GM19463 (cell line): ENCODE results near the gene CGN.

Experiments
- ATAC-seq: cut with Tn5 transposase; IDR thresholded peaks from one replicate; pipeline ENCODE4 v1.9.1; 2021; ENCODE audit warnings: mild to moderate bottlenecking, moderate library complexity; ENCODE audit not compliant: unreplicated experiment

The CGN gene, protein sequence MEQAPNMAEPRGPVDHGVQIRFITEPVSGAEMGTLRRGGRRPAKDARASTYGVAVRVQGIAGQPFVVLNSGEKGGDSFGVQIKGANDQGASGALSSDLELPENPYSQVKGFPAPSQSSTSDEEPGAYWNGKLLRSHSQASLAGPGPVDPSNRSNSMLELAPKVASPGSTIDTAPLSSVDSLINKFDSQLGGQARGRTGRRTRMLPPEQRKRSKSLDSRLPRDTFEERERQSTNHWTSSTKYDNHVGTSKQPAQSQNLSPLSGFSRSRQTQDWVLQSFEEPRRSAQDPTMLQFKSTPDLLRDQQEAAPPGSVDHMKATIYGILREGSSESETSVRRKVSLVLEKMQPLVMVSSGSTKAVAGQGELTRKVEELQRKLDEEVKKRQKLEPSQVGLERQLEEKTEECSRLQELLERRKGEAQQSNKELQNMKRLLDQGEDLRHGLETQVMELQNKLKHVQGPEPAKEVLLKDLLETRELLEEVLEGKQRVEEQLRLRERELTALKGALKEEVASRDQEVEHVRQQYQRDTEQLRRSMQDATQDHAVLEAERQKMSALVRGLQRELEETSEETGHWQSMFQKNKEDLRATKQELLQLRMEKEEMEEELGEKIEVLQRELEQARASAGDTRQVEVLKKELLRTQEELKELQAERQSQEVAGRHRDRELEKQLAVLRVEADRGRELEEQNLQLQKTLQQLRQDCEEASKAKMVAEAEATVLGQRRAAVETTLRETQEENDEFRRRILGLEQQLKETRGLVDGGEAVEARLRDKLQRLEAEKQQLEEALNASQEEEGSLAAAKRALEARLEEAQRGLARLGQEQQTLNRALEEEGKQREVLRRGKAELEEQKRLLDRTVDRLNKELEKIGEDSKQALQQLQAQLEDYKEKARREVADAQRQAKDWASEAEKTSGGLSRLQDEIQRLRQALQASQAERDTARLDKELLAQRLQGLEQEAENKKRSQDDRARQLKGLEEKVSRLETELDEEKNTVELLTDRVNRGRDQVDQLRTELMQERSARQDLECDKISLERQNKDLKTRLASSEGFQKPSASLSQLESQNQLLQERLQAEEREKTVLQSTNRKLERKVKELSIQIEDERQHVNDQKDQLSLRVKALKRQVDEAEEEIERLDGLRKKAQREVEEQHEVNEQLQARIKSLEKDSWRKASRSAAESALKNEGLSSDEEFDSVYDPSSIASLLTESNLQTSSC

DNA sequence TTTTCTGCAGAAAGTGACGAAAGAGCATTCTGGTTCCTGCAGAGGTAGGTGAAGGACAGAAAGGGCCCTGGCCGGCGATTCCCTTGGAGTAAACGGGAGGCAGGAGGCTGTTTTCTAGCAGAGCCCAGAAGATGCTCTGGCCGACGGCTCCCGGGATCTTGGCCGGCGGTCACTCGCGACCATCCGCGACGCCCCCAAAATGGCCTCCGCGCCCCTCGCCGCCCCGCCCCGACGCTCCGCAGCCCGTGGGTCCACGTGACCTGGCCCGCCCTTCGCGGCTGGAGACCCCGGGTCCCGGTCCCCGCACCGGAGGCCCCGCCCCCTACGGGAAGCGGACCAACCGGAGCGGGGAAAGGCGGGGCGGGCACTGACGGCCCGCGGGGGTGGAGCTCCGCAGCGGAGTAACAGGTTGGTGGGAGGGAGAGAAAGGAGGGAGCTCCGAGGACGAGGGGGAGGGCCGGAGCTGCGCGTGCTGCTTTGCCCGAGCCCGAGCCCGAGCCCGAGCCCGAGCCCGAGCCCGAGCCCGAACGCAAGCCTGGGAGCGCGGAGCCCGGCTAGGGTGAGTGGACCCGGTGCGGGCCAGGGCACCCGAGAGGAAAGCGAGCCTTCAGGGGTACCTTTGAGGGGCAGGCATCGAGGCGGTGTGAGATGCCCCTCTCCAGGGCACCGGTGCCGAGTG is at the start of gene CGN:
TSS of gene CGN (plus strand) at position 431 of the 679 bp plus-strand sequence. CDS start 7,133 bp downstream, outside the sequence.
- ATAC-seq, result peak; percentile 83

DNA sequence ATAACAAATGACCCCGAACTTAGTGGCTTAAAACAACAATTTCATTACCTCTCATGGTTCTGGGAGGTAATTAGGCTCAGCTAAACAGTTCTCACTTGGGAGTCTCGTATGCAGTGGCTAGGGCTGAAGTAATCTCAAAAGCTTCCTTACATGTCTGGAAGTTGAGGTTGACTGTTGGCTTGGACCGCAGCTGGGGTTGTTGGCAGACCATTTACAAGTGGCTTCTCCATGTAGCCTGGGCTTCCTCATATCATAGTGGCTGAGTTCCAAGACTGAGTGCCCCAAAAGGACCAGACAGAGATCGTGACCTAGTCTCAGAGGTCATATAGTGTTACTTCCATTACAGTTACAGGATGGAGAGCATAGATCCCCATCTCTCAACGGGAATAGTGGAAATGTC is 49.5 kb upstream of the CGN start:
- no peak for ATAC-seq

DNA sequence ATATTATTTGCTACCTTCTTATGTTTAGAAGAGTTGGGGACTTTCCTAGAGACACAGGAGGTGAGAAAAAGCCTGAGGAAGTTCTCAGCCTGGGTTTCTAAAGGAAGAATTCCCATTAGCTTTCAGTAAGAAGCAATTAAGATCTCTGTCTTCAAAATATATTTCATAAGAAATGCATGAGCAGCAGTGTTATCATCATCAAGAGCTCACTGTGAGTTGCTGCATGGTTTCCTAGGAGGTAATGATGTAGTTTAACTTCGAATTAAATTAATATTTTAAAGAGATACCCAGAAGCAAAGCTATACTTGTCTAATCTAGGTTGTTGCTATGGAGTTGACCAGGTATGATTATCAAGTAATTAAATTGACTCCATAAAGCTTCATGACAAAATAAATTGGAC is 46.2 kb upstream of the CGN start:
- ATAC-seq, result no peak

DNA sequence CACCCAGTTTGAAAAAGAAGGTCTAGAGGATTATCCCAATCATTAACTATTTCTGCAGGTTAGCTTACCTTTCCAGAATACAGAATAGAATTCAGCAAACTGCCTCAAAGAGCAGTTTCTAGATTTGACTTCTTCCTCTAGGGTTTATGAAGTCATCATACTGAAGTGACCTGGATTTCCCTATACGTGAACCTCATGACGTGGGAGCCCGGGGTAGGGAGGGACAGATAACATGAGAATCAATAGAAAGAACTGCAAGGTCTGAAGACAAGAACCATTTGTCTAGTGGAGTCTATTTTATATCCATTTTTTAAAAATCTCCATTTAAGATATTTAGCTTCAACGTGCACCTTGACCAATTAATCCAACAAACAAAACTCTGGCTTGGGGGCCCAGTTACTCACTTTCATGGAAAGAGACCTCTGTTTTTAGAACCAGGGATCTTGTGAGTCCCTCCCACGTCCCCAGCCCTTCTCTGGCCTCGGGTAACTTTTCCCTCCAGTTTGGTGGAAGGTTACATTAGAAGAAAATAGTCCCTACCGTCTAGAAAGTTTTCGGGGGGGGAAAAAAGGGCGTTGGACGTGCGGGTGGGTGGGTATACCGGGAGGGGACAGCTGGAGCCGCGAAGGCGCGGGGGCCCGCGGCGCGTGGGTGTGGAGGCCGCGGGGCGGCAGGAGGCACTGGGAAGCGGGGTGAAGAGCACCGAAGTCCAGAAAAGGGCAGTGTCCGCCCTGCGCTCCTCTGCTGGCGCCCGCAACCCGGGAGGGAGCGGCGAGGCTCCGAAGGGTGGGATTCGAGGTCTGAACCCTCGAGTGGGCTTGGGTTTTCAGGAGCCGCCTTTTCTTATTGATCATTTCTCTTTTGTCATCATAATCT is 38.1 kb upstream of the CGN start:
- ATAC-seq, result no peak

DNA sequence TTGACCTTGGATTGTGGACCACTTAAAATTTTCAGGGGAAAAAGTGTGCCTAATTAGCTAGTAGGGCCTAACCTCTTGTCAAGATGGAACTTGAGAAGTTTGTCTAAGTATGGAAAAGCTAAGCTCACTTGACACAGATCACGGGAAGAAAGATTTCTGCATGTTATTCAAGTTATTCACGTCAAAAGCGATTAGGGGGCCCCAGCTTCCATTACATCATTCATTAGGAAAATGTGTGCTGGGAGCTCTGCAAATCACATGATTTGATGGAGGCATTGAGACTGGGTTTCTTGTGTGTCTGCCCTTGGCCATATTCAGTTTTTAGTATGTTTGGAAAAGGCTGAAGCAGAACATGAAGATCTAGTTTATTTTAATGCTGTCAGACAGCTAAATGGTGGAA is 36.4 kb upstream of the CGN start:
- no peak for ATAC-seq

DNA sequence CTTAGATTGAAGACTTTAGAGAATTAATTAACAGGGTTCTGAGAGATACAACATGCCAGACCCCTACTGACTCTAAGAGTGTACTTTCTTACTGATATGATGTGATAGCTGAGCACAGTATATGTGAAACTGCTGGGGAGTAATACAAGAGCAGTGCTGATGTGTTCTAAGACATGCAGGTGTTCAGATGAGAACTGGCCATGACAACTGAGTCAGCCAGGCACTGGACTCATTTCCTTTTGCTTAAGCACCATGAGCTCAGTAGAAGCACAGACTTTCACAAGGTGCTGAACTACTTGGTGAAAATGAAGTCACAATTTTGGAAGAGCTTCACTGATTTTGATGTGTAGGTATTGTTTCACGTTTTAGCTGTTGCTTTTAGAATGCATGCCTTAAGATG is 36.0 kb upstream of the CGN start:
- ATAC-seq, result peak; percentile 63

DNA sequence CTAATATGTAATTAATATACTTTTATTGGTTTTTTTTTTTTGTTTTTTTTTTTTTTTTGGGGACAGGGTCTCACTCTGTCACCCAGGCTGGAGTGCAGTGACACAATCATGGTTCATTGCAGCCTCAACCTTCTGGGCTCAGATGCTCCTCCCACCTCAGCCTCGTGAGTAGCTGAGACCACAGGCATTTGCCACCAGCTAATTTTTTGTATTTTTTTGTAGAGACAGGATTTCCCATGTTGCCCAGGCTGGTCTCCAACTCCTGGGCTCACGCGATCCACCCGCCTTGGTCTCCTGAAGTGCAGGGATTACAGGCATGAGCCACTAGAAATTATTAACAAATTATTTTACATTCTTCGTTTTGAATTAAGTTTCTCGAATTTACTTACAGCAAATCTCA is 35.1 kb upstream of the CGN start:
- ATAC-seq, result no peak

DNA sequence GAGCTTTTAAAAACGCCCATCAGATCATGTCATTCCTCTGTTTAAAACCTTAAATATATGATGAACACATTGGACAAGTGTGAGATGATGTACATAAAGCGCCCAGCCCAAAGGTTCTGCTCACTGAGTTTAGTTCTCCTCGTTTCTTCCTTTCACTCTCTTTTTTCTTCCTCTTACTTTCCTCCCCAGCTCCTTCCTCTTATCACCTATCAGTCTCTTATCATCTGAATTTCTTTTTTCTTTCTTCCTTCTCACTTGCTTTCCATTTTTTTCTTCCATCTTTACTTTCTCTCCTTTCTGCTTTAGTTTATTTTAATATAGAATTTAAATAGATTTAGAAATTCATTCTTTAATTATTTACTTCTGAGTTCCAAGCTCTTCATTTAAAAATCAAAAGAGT is 34.1 kb upstream of the CGN start:
- ATAC-seq, result no peak

DNA sequence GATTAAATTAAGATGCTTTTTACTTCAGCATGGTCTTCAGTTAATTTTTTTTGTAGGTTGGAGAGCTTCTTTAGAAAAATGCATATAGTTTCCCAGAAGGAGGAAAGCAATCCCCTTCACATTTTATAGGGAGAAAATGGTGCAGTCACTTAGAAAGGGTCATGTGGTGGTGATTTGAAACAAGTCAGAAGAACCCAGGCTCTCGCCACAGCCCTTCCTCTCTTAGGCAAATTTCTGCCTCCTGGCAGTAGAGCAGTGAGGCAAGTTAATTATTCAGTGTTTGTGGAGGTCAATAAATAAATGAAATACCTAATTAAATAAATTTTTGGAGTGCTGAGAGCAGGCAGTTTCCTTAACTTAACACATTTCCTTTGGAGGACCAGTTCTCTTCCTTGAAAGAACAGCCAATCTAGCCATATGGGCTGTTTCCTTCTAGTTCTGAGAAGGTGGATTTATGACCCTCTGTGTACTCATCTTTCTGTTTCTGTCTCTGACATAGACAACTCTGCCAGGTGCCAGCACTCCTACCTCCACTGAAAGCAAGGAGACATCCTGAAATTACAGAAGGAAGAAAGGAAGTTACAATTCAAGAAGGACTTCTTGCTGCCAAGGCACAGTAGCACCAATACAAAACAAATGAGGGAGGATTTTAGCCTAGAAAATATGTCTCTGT is 32.9 kb upstream of the CGN start:
- ATAC-seq, result no peak

DNA sequence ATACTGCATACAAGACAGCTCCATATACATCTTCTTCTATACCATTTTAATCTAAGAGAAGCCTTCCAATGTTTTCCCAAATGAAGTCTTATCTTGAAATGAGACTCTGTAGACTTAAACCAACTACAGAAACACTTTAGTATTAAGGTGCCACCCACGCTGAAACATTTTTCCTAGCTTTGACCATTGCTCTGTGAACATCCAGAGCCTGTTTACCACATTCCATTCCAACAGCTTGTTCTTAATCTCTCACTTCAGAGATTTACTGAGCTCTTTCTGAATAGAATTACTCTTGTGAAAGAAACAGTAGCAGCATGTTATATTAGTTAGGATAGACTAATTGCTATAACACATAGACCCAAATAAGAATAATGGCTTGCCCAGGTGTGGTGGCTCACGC is 32.3 kb upstream of the CGN start:
- no peak for ATAC-seq

DNA sequence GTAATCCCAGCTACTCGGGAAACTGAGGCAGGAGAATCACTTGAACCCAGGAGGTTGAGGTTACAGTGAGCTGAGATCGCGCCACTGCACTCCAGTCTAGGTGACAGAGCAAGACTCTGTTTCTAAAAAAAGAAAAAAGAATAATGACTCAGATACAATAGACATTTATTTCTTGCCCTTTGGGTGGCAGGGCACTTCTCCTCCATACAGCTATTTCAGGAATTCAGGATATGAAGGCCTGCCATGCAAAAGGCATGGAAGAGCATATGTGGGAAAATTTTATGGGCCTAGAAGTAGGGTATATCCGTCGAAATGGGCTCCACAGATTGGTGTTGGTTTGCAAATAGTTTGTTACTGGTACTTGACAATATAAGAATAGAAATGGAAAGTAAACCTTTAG is 31.7 kb upstream of the CGN start:
- no peak for ATAC-seq

DNA sequence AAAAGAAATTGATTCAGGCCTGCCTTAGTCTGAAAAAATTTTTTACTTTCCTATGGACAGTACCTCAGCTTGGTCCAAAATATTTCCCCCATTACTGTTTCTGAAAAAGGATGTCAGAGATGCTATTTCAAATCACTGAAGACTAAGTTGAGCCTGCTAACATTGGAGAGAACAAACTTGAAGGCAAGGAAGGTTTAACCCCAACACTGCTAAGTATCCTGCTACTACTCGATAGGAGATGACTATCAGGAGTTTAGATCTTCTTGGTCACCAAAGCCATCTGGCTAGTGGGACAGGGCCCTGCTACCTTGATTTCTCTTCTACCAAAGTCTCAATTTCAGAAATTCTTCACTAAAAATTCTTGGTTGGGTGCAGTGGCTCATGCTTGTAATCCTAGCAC is 29.2 kb upstream of the CGN start:
- no peak for ATAC-seq

DNA sequence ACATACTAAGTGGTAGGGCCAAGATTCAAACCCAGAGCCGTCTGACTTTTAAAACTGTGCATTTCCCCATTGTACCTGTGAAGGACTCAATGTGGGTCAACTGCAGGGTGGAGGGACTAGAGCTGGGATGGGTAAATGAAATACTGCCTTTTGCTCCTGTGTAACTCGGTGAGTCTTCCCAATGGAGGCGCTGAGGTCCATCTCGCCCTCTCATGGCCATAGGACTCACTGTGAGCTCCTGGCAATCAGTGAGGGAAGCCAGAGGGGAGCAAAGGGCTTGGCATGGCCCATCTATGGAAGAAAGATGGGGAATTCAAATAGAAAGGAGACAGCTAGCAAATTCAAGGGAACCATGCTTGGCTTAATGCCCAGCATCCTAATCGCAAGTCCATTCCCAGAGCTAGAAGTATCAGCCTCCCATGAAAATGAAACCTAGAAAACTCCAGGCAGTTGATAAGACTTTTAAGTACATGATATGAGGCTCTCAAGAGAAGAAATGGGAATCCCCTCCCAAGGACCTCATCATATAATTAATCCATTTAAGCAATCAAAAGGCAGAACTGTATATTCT is 25.4 kb upstream of the CGN start:
- no peak for ATAC-seq

DNA sequence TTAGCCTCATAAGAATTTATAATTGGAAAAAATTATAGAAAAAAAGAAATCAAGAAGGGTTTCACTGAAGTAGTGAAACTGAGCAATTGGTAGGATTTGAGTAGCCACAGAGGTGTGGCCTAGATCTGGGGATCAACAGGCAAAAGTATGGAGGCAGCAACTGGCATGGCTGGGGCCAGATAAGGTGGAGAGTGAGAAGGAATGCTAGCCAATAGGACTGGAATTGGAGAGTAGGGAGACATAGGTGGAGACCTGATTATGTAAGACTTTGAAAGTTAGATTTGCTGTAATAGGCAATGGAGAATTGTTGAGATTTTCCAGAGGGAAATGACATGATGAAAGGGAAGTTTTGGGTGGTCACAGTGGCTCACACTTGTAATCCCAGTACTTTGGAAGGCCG is 24.6 kb upstream of the CGN start:
- ATAC-seq, result no peak

DNA sequence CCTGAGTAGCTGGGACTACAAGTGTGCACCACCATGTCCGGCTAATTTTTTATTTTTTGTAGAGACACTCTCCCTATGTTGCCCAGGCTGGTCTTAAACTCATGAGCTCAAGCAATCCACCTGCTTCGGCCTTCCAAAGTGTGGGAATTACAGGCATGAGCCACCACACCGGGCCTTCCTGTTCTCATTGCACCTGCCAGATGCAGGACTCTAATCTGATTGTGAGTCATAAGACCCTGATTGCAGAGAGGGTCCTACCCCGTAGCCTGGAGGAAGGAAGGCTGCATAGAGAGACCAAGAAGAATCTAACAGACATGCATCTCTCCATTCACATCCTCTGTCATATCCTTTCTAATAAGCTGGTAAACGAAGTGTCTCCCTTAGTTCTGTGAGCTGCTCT is 19.5 kb upstream of the CGN start:
- ATAC-seq, result no peak

DNA sequence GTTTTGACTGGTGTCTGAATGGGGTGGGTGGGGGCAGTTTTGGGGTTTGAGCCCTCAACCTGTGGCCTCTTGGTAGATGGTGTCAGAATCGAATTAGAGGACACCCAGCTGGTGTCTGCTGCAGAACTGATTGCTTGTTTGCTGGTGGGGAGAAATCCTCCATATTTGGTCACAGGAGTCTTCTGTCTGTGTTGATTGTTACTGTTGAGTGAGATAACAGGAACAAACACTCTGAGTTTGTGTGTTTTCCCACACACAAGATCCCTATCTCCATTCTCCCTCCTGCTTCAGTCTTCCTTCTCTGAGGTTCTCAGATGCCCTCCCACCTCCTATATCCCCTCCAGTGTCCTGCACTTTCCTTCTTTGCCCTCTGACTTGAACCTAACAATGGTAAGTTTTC is 19.1 kb upstream of the CGN start:
- ATAC-seq, result no peak

DNA sequence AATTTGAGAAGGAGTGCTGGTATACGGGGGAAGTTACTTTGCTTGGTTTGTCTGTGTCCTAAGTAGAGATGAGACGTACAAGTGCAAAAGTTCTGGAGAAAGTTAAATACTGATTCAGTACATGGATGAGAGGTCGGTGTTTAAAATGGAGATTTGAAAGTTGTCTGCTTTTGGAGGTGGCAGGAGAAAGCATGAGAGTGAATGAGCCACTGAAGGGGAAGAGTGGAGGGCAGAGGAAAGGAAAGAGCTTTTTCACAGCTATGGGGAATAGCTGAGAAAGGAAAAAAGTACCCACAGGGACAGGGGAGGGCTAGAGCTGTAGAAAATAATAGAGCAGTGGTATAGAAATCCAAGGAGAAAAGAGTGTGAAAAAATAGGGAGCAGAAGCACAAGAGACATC is 18.1 kb upstream of the CGN start:
- ATAC-seq, result no peak

DNA sequence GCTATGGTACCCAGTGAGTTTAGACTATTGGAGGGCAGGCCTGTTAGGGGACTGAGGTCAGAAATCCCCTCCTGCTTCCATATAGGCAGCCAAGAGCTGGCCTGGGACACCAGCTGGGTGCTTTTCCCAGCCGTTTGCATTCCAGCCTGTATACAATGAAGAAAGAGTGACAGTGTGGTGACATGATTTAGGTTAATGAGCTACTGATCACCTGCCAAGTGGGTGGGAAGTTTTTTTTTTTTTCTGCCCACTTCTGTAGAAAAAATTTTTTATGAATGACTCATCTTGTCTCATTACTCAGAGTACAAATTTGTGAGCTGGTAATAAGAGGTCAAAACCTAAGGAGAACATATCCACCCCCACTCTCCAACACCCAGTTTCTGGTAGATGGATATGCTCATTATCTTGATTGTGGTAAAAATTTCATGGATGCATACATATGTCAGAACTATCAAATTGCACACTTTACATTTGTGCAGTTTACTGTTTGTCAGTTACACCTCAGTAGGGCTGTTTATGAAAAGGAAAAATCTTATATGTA is 16.4 kb upstream of the CGN start:
- ATAC-seq, result peak; percentile 54

DNA sequence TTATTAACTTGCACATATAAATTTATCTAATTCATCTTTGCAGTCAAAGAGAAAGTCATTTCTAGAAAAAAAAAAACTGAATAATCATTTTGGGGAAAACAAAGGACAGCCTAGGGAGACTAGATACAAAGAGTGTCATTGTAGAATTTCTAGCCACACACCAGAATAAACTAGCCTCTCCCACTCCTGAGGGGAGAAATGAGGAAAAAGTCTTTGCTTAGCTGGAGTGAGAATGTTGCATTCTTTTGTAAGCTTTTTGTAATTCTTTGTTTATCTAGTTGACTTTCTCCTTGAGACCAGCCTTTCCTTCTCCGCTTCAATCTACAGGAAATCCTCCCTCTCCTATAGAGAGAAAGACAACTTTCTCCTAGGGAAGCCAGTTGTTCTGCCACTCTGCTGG is 15.9 kb upstream of the CGN start:
- ATAC-seq, result no peak
